Measurements from ENCODE around the gene SERPINB12. TPM values are rescaled to one million over a fixed set of nuclear protein-coding genes. Genes with fewer than 3 reads are reported as not detected.

SERPINB12 gene
- total and polyA plus RNA-seq, 2 of the 4 experiments (the other 2 are of a cell fraction) = not detected

GRCh38 chr18:63550068-63550467 is 7.9 kb downstream of the SERPINB12 start:
- H4K91ac ChIP-seq (ENCODE audit: insufficient read depth, low read depth, low read length) = no peak overlapping the region
- H3K9ac ChIP-seq (ENCODE audit: low read depth, low read length) = no peak overlapping the region
- no peaks in the 10 kb centered on the region for H3K4me1 ChIP-seq (ENCODE audit: control insufficient read depth, insufficient read depth, low read length)
- in situ Hi-C loops (cut with MboI; ENCODE audit: low sequenced_read_pairs) = no loop called here
- H2BK20ac ChIP-seq (ENCODE audit: low read depth, low read length) = no peak overlapping the region
- no peak overlapping the region for H2AK9ac ChIP-seq (replicated peaks; ENCODE audit: low read depth, low read length, poor library complexity)
- H4K5ac ChIP-seq (ENCODE audit: low read depth, low read length) = no peak overlapping the region
- H3K79me1 ChIP-seq (ENCODE audit: low read depth in 1 of 2, low read length in 2 of 2) = no peaks in the 10 kb centered on the region
- ATAC-seq (ENCODE audit: low read depth) (no peak), DNase-seq (no peak)
- H2AK5ac ChIP-seq (ENCODE audit: low read depth, low read length) = no peak overlapping the region
- no peak overlapping the region for H3K56ac ChIP-seq (ENCODE audit: extremely low read depth, insufficient read depth, low read length)
- no peaks in the 10 kb centered on the region for H3K36me3 ChIP-seq (ENCODE audit: control insufficient read depth, insufficient read depth, low read length)
- no TSS peak for BruUV-seq (replicated peaks)
- no peak overlapping the region for H2BK15ac ChIP-seq (ENCODE audit: low read depth, low read length)
- no peak overlapping the region for H2AFZ ChIP-seq (replicated peaks; ENCODE audit: low read length, poor library complexity)
- ChIA-PET POLR2A (ENCODE audit: unreplicated experiment) (no interaction called here), CTCF (interaction anchor here (0.6 kb wide), 1 partner anchor 27 kb away, joined by 4 read pairs; no protein-coding TSS in a partner anchor)
- H3K23ac ChIP-seq (ENCODE audit: low read depth, low read length) = no peak overlapping the region
- dilution Hi-C loops (cut with HindIII; ENCODE audit: low sequenced_read_pairs, unreplicated experiment) = no loop called here
- H4K20me1 ChIP-seq (ENCODE audit: insufficient read depth, low read length) = no peaks in the 10 kb centered on the region
- H3K9me3 ChIP-seq (ENCODE audit: control insufficient read depth, insufficient read depth, low read length) = no peaks in the 10 kb centered on the region
- H4K8ac ChIP-seq (ENCODE audit: low read depth in 2 of 2, low read length in 2 of 2) = no peak overlapping the region
- no CpG with 5 or more reads among the region's 1 CpG for WGBS, 2 experiments (ENCODE audit: extremely low coverage in 2 of 2, insufficient read length in 1 of 2)
- H3K14ac ChIP-seq (replicated peaks; ENCODE audit: low read depth, low read length) = no peak overlapping the region
- no peak overlapping the region for H3K27ac ChIP-seq (ENCODE audit: insufficient read depth, low read length)
- peaks cover 2% of the 10 kb centered on the region; the same call in 1 of the 2 replicates for H3K27me3 ChIP-seq (ENCODE audit: control insufficient read depth, insufficient read depth, low read length)
- H2BK5ac ChIP-seq (ENCODE audit: low read depth, low read length, poor library complexity, severe bottlenecking) = no peak overlapping the region
- TF ChIP-seq CTCF (conservative IDR thresholded peaks at IDR 0.05; ENCODE audit: low read depth, low read length) = no peak
- no peak for TF ChIP-seq CHD1 (IDR thresholded peaks at IDR 0.05; ENCODE audit: low read depth, low read length)
- TF ChIP-seq NFE2L2 (IDR thresholded peaks at IDR 0.05; ENCODE audit: low read depth, low read length) = no peak
- H3K4ac ChIP-seq (ENCODE audit: low read depth, low read length) = no peak overlapping the region
- H3K4me3 ChIP-seq (ENCODE audit: insufficient read depth, low read depth, low read length) = no peak overlapping the region
- no peaks in the 10 kb centered on the region for H3K9me1 ChIP-seq (ENCODE audit: insufficient read depth, low read length)
- no peak overlapping the region for H3K4me2 ChIP-seq (ENCODE audit: low read depth, low read length)
- no peak overlapping the region for H2BK120ac ChIP-seq (ENCODE audit: low read depth, low read length)
- no peak overlapping the region for H3K18ac ChIP-seq (ENCODE audit: low read depth, low read length)
- intact Hi-C loops (cut with micrococcal nuclease) = no loop called here

Measured in IMR-90 (cell line).